ENCODE measurements around the gene AGTRAP.

The AGTRAP gene

GRCh38 chr1:11744287-11744686, 8.4 kb downstream of the AGTRAP start:
- H3K36me3 ChIP-seq (ENCODE audit: control insufficient read depth in 5 of 5, insufficient read depth in 5 of 5, low read length in 5 of 5): peaks cover 0 to 40% (median 30%) of the 10 kb centered on the region in 5 donors
- H3K4me1 ChIP-seq (ENCODE audit: control insufficient read depth in 5 of 5, insufficient read depth in 5 of 5, low read length in 5 of 5): peaks cover 0 to 13% (median 11%) of the 10 kb centered on the region in 5 donors
- no peak overlapping the region for H3K4me3 ChIP-seq (ENCODE audit: low read depth in 1 of 5, low read length in 5 of 5)
- no peak overlapping the region for H3K9ac ChIP-seq (ENCODE audit: low read length in 5 of 5)
- H3K27ac ChIP-seq (ENCODE audit: low read depth, low read length): no peak overlapping the region
- no peaks in the 10 kb centered on the region for H3K27me3 ChIP-seq (ENCODE audit: control insufficient read depth in 5 of 5, insufficient read depth in 4 of 5, low read length in 5 of 5)
- no peaks in the 10 kb centered on the region for H3K9me3 ChIP-seq (ENCODE audit: control insufficient read depth in 5 of 5, low read length in 5 of 5)

- no peaks in the 10 kb centered on the region for H3K9me3 ChIP-seq (ENCODE audit: control insufficient read depth in 5 of 5, low read length in 5 of 5)
- H3K36me3 ChIP-seq (ENCODE audit: control insufficient read depth in 5 of 5, insufficient read depth in 5 of 5, low read length in 5 of 5): peaks cover 0 to 58% (median 47%) of the 10 kb centered on the region in 5 donors
- H3K4me1 ChIP-seq (ENCODE audit: control insufficient read depth in 5 of 5, insufficient read depth in 5 of 5, low read length in 5 of 5): peaks cover 0 to 5% (median 0%) of the 10 kb centered on the region in 5 donors
- no peak overlapping the region for H3K4me3 ChIP-seq (ENCODE audit: low read depth in 1 of 5, low read length in 5 of 5)
- H3K27ac ChIP-seq (ENCODE audit: low read depth, low read length): no peak overlapping the region
- no peak overlapping the region for H3K9ac ChIP-seq (ENCODE audit: low read length in 5 of 5)
- no peaks in the 10 kb centered on the region for H3K27me3 ChIP-seq (ENCODE audit: control insufficient read depth in 5 of 5, insufficient read depth in 4 of 5, low read length in 5 of 5)
Observed at GRCh38 chr1:11746092-11746491, 10.2 kb downstream of the AGTRAP start.

- Histone ChIP-seq H3K27ac (ENCODE audit: low read depth, low read length) (no peak overlapping the region), H3K4me3 (ENCODE audit: low read depth in 1 of 5, low read length in 5 of 5) (no peak overlapping the region), H3K9me3 (ENCODE audit: control insufficient read depth in 5 of 5, low read length in 5 of 5) (no peaks in the 10 kb centered on the region), H3K9ac (ENCODE audit: low read length in 5 of 5) (no peak overlapping the region), H3K27me3 (ENCODE audit: control insufficient read depth in 5 of 5, insufficient read depth in 4 of 5, low read length in 5 of 5) (no peaks in the 10 kb centered on the region), H3K4me1 (ENCODE audit: control insufficient read depth in 5 of 5, insufficient read depth in 5 of 5, low read length in 5 of 5) (peaks cover 0 to 5% (median 0%) of the 10 kb centered on the region in 5 donors), H3K36me3 (ENCODE audit: control insufficient read depth in 5 of 5, insufficient read depth in 5 of 5, low read length in 5 of 5) (peaks cover 0 to 63% (median 49%) of the 10 kb centered on the region in 5 donors)
Observed at GRCh38 chr1:11746795-11747487, 11.0 kb downstream of the AGTRAP start.

- Histone ChIP-seq H3K9ac (ENCODE audit: low read length in 5 of 5) (no peak overlapping the region), H3K9me3 (ENCODE audit: control insufficient read depth in 5 of 5, low read length in 5 of 5) (no peaks in the 10 kb centered on the region), H3K4me1 (ENCODE audit: control insufficient read depth in 5 of 5, insufficient read depth in 5 of 5, low read length in 5 of 5) (peaks cover 0 to 5% (median 0%) of the 10 kb centered on the region in 5 donors), H3K27me3 (ENCODE audit: control insufficient read depth in 5 of 5, insufficient read depth in 4 of 5, low read length in 5 of 5) (peaks cover 0 to 4% (median 2%) of the 10 kb centered on the region in 5 donors), H3K4me3 (ENCODE audit: low read depth in 1 of 5, low read length in 5 of 5) (no peak overlapping the region), H3K27ac (ENCODE audit: low read depth, low read length) (no peak overlapping the region), H3K36me3 (ENCODE audit: control insufficient read depth in 5 of 5, insufficient read depth in 5 of 5, low read length in 5 of 5) (peaks cover 0 to 63% (median 49%) of the 10 kb centered on the region in 5 donors)
Observed at GRCh38 chr1:11748294-11749202, 12.6 kb downstream of the AGTRAP start.

GRCh38 chr1:11749203-11749689, 13.3 kb downstream of the AGTRAP start:
- Histone ChIP-seq H3K4me1 (ENCODE audit: control insufficient read depth in 5 of 5, insufficient read depth in 5 of 5, low read length in 5 of 5) (peaks cover 0 to 5% (median 0%) of the 10 kb centered on the region in 5 donors), H3K9ac (ENCODE audit: low read length in 5 of 5) (no peak overlapping the region), H3K27me3 (ENCODE audit: control insufficient read depth in 5 of 5, insufficient read depth in 4 of 5, low read length in 5 of 5) (peaks cover 0 to 4% (median 2%) of the 10 kb centered on the region in 5 donors), H3K27ac (ENCODE audit: low read depth, low read length) (no peak overlapping the region), H3K9me3 (ENCODE audit: control insufficient read depth in 5 of 5, low read length in 5 of 5) (no peaks in the 10 kb centered on the region), H3K4me3 (ENCODE audit: low read depth in 1 of 5, low read length in 5 of 5) (no peak overlapping the region), H3K36me3 (ENCODE audit: control insufficient read depth in 5 of 5, insufficient read depth in 5 of 5, low read length in 5 of 5) (peaks cover 0 to 63% (median 49%) of the 10 kb centered on the region in 5 donors)

- H3K9ac ChIP-seq (ENCODE audit: low read length in 5 of 5): no peak overlapping the region
- peaks cover 0 to 5% (median 0%) of the 10 kb centered on the region in 5 donors for H3K4me1 ChIP-seq (ENCODE audit: control insufficient read depth in 5 of 5, insufficient read depth in 5 of 5, low read length in 5 of 5)
- H3K4me3 ChIP-seq (ENCODE audit: low read depth in 1 of 5, low read length in 5 of 5): no peak overlapping the region
- peaks cover 0 to 9% (median 6%) of the 10 kb centered on the region in 5 donors for H3K27me3 ChIP-seq (ENCODE audit: control insufficient read depth in 5 of 5, insufficient read depth in 4 of 5, low read length in 5 of 5)
- H3K36me3 ChIP-seq (ENCODE audit: control insufficient read depth in 5 of 5, insufficient read depth in 5 of 5, low read length in 5 of 5): peaks cover 0 to 63% (median 49%) of the 10 kb centered on the region in 5 donors
- no peak overlapping the region for H3K27ac ChIP-seq (ENCODE audit: low read depth, low read length)
- no peaks in the 10 kb centered on the region for H3K9me3 ChIP-seq (ENCODE audit: control insufficient read depth in 5 of 5, low read length in 5 of 5)
Observed at GRCh38 chr1:11749996-11750395, 14.1 kb downstream of the AGTRAP start.

- peaks cover 0 to 5% (median 0%) of the 10 kb centered on the region in 5 donors for H3K4me1 ChIP-seq (ENCODE audit: control insufficient read depth in 5 of 5, insufficient read depth in 5 of 5, low read length in 5 of 5)
- H3K36me3 ChIP-seq (ENCODE audit: control insufficient read depth in 5 of 5, insufficient read depth in 5 of 5, low read length in 5 of 5): peaks cover 0 to 55% (median 42%) of the 10 kb centered on the region in 5 donors
- no peak overlapping the region for H3K9ac ChIP-seq (ENCODE audit: low read length in 5 of 5)
- H3K9me3 ChIP-seq (ENCODE audit: control insufficient read depth in 5 of 5, low read length in 5 of 5): no peaks in the 10 kb centered on the region
- no peak overlapping the region for H3K4me3 ChIP-seq (ENCODE audit: low read depth in 1 of 5, low read length in 5 of 5)
- H3K27me3 ChIP-seq (ENCODE audit: control insufficient read depth in 5 of 5, insufficient read depth in 4 of 5, low read length in 5 of 5): peaks cover 0 to 12% (median 6%) of the 10 kb centered on the region in 5 donors
- no peak overlapping the region for H3K27ac ChIP-seq (ENCODE audit: low read depth, low read length)
Observed at GRCh38 chr1:11751087-11751486, 15.2 kb downstream of the AGTRAP start.

GRCh38 chr1:11752359-11753088, 16.6 kb downstream of the AGTRAP start:
- Histone ChIP-seq H3K9ac (ENCODE audit: low read length in 5 of 5) (no peak overlapping the region), H3K4me1 (ENCODE audit: control insufficient read depth in 5 of 5, insufficient read depth in 5 of 5, low read length in 5 of 5) (peaks cover 0 to 5% (median 0%) of the 10 kb centered on the region in 5 donors), H3K36me3 (ENCODE audit: control insufficient read depth in 5 of 5, insufficient read depth in 5 of 5, low read length in 5 of 5) (peaks cover 0 to 41% (median 33%) of the 10 kb centered on the region in 5 donors), H3K27me3 (ENCODE audit: control insufficient read depth in 5 of 5, insufficient read depth in 4 of 5, low read length in 5 of 5) (peaks cover 0 to 12% (median 6%) of the 10 kb centered on the region in 5 donors), H3K27ac (ENCODE audit: low read depth, low read length) (no peak overlapping the region), H3K9me3 (ENCODE audit: control insufficient read depth in 5 of 5, low read length in 5 of 5) (no peaks in the 10 kb centered on the region), H3K4me3 (ENCODE audit: low read depth in 1 of 5, low read length in 5 of 5) (no peak overlapping the region)

- Histone ChIP-seq H3K4me3 (ENCODE audit: low read depth in 1 of 5, low read length in 5 of 5) (no peak overlapping the region), H3K9me3 (ENCODE audit: control insufficient read depth in 5 of 5, low read length in 5 of 5) (no peaks in the 10 kb centered on the region)
Observed at GRCh38 chr1:11753555-11754208, 17.7 kb downstream of the AGTRAP start.

More at GRCh38 chr1:11753555-11754208, 17.7 kb downstream of the AGTRAP start:
- H3K27me3 ChIP-seq (ENCODE audit: control insufficient read depth in 5 of 5, insufficient read depth in 4 of 5, low read length in 5 of 5): peaks cover 0 to 12% (median 6%) of the 10 kb centered on the region in 5 donors
- no peak overlapping the region for H3K27ac ChIP-seq (ENCODE audit: low read depth, low read length)
- H3K36me3 ChIP-seq (ENCODE audit: control insufficient read depth in 5 of 5, insufficient read depth in 5 of 5, low read length in 5 of 5): peaks cover 0 to 29% (median 25%) of the 10 kb centered on the region in 5 donors
- no peak overlapping the region for H3K9ac ChIP-seq (ENCODE audit: low read length in 5 of 5)
- peaks cover 0 to 4% (median 0%) of the 10 kb centered on the region in 5 donors for H3K4me1 ChIP-seq (ENCODE audit: control insufficient read depth in 5 of 5, insufficient read depth in 5 of 5, low read length in 5 of 5)

All from subcutaneous abdominal adipose tissue (tissue), 5 donors.